GM19035 (cell line): ENCODE data around the gene BAD.

Source experiments
- ATAC-seq: cut with Tn5 transposase; IDR thresholded peaks from one replicate; pipeline ENCODE4 v1.9.1; 2021; ENCODE audit not compliant: unreplicated experiment

BAD gene

DNA sequence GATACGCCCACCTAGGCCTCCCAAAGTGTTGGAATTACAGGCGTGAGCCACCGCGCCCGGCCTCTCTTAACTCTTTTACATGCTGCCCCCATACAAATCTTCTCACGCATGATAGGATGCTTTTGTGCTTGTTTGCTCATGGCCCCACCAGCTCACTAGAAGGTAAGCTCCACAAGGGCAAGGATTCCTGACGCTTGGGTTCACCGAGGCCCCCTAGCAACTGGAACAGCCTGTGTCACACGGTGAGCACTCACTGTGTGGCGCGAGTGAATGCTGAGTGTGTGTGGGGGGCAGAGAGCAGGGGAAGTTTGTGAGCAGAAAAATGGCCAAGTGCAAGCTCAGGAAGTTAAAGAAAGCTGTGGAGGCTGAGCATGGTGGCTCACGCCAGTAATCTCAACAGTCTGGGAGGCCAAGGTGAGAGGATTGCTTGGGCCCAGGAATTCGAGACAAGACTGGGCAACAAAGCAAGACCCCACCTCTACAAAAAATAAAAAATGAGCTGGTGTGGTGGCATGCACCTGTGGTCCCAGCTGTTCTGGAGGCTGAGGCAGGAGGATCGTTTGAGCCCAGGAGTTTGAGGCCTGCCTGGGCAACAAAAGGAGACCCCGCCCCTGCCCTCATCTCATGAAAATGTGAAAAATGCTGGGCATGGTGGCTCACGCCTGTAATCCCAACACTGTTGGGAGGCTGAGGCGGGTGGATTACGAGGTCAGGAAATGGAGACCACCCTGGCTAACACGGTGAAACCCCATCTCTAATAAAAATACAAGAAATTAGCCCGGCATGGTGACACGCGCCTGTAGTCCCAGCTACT is 2.3 kb downstream of the BAD start:
- no peak for ATAC-seq

DNA sequence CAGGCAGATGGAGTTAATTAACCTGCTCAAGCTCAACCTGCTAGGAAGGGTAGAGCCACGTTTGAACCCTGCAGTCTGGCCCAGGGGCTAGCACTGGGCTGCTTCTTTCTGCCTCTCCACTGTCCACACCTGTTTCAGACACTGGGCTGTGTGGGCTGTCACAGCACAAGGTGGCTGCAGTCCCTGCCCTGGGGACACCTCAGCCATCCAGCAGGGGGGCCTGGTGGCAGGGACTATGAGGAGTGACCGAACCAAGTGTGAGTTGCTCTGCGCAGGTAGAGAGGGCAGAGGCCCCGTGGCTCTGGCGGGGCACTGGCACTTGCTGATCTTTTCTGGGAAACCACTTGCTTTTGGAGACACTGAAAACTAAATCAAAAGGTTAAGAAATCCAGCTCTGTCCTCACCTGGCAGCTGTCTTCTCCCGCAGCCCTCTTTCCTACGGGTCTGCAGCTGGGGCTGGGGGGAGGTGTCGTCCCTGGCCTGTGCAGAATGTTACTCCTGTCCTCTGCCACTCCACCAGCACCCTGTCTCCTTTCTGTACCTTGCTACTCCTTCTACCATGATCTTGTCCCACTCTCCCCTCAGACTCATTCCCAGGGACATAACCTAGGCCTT is 5.8 kb downstream of the BAD start:
- no peak for ATAC-seq

DNA sequence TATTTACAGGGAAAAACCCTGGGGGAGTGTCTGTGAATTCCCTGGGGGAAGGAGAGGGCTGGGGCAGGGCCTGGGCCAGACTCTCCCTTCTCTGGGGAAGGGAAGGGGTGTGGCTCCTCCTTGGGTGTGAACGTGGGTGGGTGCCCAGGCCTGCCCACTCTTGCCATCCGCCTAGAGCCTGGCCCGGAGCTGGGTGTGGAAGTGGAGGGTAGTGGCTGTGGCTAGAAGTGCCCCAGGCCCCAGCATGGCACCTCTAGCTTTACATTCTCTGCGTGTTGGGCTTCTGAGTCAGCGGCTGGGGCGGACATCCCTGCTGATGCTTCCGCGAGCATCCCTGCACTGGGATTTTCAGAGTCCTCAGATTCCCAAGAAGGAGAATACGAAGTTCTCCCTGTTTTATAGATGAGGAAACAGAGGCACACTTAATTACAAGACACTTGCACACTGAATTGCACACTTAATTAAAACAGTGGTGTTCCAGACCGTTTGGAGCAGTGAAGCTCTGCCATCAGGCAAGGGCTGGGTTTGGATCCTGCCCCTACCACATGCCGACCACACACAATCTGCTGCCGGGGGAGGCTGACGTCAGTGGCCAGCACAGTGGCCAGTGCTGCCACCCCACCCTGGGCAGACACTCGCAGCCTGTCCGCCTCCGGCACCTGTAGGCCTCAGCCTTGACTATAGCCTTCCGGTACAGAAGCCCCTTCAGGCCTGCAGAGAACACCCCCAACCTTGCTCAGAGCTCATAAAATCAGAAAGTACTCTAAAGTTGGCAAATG is 7.6 kb downstream of the BAD start:
- ATAC-seq, result no peak

DNA sequence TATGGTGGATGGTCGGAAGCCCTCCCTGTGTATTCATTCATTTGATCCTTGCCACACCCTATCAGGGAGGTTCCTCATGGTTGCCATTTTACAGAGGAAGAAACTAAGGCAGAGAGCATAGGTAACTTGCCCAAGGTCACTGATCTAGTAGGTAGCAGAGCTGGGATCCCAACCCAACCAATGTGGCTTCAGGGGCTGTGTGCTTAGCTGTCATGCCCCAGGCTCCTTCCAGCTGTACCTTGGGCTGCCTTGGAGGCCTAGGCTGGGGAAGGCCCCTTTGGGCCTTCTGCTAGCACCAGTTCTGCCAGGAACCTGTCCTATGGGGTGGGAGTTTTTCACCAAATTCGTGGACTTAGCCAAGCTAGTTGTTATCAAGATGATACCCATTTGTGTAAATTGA is 8.6 kb downstream of the BAD start:
- ATAC-seq, result no peak

DNA sequence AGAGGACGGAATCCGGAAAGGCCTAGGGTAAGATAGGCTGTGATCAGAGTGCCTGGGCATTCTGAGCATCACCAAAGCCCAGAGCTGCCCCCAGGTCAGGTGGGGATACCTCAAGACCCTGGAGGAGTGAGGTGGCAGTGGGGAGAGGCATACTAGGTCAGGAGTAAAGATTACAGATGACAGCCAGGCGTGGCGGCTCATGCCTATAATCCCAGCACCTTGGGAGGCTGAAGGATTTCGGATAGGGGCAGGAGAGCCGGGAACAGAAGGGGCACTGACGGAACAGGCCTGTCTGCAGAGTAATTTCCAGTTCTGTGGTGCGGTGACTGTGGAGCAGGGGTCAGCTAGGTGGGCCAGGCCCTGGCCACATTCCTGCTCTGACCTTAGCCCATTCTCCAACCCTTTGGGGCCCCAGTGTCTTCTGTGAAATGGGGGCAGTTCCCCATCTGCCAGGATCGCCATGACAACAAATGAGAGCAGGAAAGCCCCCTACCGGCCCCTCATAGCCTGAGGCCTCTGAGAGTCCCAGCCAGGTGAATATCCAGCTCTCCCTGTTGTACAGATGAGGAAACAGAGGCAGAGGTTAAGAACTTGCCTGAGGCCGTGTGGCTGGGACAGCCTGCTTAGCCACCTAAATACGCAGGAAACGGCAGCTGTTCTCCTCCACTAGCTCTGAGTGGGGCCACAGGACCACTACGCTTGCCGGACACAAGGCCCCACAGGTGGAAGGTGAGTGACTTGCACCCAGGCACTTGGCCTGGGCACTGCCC is 9.2 kb downstream of the BAD start:
- no peak for ATAC-seq

DNA sequence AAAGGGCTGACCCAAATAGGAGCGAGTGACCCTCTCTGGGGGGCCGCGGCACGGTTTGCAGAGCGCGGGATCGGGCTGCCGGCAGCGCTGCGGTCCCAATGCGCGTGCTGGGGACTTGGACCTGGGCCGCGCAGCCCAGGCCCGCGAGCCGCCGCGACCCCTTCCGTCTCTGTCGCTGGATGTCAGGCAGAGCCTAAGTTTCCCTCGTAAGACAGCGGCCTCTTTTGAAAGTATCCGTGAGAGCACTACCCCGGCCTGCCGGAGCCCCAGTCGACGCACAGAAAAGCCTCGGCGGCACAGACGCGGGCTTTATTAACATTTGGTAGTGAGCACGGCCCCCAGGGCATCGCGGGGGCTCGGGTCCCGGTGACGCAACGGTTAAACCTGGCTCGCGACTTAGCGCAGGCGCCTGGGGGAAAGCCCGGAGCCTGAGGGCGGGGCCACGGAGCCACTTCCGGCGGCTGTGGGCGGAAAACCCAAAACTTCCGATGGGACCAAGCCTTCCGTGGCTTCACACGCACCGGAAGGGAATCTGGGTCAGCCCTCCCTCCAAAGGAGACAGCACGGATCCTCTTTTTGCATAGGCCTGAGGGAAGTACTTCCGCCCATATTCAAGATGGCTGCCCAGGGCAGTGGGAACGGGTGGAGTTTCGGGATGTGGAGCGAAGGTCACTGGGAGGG is 14.8 kb downstream of the BAD start:
- peak; percentile 70 for ATAC-seq

DNA sequence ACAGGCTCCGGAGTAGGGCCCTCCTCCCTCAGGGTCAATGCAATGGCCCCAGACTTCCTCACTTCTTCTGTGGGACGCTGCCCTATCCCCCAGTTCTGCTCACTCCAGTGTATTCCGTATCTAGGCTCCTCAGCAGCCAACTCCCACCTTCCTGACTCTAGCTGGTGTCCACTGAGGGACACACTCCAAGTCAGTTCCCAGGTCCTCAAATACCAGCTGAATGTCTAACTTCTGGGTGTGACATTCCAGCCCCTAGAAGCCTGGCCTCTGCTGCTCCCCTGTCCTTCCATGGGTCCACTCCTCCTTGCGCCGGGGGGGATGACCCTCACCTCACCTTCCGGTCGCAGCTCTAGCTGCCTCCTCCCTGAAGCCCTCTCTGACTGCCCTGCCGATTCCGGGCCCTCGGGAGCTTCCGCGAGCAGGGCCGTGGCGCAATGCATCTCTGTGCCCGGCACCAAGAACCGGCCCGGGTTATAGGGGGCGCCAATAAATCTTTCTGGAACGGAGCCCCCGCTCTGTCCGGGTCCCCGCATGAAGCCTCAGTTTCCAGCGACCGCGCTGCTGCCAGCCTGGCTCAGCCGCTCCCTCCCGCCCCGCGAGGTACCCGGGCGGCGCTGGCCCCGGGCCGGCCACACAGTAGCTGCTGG is 15.4 kb downstream of the BAD start:
- peak; percentile 21 for ATAC-seq

DNA sequence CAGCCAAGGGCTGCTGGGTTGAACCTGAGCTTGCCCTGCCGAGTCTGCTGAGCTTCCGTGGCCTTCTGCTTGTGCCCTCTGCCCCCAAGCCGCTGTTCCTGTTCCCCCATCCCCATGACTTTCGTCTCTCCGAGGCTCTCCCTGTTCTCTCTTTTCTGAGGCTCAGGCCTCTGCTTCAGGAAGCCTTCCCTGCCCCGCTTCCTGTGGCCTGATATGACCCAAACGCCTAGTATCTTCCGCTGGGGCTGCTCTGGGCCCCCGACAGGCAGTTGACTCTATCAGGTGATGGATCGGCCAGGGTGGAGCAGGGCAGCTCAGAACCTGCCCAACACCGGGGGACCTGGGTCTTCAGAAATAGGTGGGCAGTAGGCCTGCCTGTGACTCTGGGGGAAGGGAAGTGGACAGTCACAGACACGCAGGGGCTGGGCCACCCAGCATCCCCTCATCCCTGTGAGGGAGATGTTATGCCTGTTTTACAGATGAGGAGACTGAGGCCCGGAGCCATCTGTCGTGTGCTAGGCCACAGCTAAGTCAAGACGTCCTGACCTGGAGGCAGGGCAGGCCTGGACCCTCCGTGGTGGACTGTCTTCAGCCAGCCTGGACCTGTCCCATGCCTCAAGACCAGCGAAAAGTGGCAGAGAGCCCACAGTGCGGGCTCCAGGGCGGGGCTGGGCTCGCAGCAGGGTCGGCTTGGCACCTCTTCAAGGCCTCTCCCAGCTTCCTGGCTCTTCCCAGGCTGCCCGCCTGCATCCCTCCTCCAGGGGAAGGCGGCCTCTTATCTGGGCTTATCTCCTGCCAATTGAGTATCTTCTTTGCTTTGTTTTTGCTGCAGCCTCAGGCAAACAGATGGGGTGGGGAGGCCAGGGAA is 16.2 kb downstream of the BAD start:
- no peak for ATAC-seq

DNA sequence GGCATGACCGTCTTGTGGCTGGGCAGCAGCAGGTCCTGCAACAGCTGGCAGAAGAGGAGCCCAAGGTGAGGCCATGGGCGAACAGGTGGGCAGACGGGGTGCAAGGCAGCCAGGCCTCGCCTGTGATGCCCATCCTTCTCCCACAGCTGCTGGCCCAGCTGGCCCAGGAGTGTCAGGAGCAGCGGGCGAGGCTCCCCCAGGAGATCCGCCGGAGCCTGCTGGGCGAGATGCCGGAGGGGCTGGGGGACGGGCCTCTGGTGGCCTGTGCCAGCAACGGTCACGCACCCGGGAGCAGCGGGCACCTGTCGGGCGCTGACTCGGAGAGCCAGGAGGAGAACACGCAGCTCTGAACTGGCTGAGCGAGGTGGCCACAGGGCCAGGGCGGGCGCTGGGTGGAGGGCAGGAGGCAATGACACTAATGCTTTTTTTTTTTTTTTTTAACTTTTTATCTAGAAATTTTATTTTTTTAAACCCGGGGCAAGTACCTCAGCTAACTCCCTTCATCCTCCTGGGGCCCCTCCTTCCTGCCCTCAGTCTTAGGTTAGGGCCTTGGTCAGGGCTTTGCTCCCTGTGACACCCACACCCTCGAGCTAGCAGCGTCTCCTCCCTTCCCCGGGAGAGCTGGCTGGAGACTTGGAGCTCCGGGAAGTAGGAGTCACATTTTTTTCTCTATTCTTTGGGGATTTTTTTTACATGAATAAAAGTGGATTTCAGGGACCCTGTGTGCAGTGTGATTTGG is 17.1 kb downstream of the BAD start:
- ATAC-seq, result no peak

DNA sequence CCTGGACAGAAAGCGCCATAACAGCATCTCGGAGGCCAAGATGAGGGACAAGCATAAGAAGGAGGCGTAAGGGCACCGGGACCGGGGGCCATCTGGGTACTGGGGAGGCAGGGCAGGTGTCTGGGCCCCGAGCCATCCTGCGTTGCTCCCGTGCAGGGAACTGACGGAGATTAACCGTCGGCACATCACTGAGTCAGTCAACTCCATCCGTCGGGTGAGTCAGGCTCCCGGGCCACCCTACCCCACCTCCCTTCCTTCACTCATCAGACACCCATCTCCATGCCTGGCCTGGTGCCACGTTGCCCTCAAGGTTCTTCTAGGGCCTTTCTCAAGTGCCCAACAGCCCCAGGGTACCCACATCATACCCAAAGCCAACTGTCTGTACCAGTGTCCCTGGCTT is 18.1 kb downstream of the BAD start:
- ATAC-seq, result no peak

DNA sequence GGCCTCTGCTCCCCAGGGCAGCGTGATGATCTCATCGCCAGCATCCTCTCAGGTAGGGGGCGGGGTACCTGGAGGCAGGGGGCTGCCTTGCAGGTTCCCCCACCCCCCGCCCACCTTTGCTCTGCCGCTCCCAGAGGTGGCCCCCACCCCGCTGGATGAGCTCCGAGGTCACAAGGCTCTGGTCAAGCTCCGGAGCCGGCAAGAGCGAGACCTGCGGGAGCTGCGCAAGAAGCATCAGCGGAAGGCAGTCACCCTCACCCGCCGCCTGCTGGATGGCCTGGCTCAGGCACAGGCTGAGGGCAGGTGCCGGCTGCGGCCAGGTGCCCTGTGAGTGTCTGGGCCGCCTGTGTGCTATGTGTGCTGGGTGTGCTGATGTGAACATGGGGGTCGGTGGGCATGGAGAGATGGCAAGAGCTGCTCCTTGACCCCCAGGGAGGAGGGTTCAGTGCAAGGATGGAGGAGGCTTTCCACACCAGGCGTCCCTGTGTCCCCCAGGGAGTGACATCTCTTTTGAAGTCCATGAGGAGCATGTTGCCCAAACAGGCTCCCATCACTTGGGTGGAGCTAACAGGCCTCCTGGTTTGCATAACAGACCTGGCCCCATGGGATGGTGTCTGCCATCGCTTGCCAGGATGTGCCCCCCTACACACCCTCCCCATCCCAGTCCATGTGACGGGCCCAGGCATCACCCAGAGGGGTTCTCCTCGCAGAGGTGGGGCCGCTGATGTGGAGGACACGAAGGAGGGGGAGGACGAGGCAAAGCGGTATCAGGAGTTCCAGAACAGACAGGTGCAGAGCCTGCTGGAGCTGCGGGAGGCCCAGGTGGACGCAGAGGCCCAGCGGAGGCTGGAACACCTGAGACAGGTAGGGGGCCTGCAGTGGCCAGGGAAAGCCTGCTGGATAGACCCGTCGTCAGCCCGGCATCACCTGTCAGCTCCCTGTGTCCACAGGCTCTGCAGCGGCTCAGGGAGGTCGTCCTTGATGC is 19.0 kb downstream of the BAD start:
- ATAC-seq, result no peak

DNA sequence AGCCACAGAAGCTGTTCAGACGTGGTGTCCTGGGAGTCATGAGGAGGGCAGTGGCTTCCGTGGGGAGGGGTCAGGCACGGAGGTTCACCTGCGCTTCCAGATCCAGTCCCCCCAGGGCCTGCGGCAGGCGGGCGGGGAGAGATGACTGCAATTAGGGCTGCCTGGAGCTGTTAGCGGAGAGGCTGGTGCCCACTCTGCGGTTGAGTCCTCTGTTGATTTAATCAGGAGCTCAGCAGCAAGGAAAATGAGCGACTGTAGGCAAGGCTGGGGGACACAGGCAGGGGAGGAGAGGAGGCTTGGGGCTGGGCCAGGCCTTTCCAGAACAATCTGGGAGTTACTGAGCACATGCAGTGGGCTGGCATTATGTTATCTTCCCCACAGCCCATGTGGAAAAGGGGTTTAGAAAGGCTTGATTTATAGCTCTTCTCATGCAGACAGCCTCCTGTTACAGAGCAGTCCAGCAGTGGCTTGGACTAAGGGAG is 20.1 kb downstream of the BAD start:
- ATAC-seq, result no peak

DNA sequence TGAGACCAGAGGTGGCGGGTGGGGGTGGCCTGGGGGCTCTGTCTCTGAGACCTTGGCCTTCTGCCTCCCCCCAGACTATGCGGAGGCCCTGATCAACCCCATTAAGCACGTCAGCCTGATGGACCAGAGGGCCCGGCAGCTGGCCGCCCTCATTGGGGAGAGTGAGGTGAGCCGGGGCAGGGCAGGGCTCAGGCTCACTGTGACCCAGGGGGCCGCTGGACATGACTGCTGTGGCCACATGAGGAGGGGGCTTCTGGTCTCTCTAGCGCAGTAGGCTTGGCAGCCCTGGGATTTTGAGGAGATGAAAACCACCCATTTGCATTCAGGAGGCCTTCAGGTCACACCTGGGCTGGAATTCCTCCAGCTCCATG is 20.5 kb downstream of the BAD start:
- ATAC-seq, result no peak

DNA sequence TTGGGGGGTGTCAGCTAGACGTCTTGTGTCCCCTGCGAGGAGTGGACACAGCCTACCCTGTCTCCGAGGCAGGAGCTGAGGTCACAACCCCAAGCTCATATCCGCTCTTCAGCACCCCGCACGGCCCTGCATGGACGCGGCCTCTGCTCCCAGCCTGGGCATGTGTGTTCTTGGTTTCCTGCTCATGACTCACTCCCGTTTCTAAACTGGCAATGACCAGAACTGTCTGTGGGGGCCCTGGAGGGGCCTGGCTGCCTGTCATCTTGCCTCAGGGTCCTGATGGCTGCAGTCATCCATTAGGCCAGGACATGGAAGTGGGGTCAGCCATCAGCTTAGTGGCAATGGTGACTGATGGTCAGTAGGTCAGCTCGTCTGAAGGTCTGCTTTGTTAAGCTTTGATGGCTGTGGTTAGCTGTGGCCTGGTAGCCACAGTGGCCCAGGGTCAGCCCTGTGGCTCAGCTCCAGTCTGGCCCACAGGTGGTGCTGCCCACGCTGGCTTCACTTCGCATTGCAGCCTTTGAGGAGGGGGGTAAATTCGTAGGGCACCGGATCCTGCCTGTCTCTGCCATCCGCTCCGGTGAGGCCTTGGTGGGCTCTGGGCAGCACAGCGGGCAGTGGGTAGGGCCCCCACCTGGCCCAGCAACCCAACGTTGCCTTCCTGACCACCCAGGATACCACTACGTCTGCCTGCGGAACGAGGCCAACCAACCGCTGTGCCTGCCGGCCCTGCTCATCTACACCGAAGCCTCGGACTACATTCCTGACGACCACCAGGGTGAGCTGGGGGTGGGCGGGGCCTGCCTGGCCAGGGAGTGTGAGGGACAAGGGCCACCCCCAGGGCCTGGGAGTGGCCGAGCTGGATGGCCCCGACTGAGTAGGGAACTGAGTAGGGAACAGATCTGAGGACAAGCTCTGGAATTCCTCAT is 21.2 kb downstream of the BAD start:
- ATAC-seq, result no peak

DNA sequence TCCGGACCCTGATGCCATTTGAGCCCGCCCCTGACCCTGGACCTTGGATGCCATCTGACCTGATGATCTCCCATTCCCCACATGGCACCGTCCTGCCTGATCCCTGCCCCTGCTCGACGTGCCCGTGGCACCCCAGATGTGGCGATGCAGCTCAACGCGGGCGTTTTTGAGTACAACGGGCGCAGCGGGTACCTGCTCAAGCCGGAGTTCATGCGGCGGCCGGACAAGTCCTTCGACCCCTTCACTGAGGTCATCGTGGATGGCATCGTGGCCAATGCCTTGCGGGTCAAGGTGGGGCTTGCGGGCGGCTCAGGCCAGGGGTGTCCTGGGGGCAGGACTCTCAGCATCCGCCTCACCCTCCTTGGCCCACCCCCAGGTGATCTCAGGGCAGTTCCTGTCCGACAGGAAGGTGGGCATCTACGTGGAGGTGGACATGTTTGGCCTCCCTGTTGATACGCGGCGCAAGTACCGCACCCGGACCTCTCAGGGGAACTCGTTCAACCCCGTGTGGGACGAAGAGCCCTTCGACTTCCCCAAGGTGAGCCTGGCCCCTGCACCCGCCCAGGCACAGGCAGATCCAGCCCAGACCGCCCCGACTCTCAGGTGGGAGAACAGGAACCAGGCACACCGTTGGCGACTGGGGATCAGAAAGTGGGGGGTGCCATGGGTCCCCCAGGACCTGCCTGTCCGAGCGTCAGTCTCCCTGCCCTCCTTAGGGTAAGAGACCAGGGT is 22.0 kb downstream of the BAD start:
- no peak for ATAC-seq
